ENCODE results near the gene SLC51A.

The SLC51A gene

GRCh38 chr3:196227629-196228493, 11.5 kb downstream of the SLC51A start:
- no peak for TF ChIP-seq CTCF (IDR thresholded peaks at IDR 0.05)
- no peak for TF ChIP-seq ZFX (IDR thresholded peaks at IDR 0.05; ENCODE audit: borderline replicate concordance)
- H3K27ac ChIP-seq, result no peak overlapping the region

- no peak for TF ChIP-seq CTCF (IDR thresholded peaks at IDR 0.05)
- no peak for TF ChIP-seq ZFX (IDR thresholded peaks at IDR 0.05; ENCODE audit: borderline replicate concordance)
- no peak overlapping the region for H3K27ac ChIP-seq
Measured at GRCh38 chr3:196232154-196232881, 16.0 kb downstream of the SLC51A start.

GRCh38 chr3:196232882-196233251, 16.5 kb downstream of the SLC51A start:
- TF ChIP-seq CTCF (IDR thresholded peaks at IDR 0.05) (no peak), ZFX (IDR thresholded peaks at IDR 0.05; ENCODE audit: borderline replicate concordance) (no peak)
- no peak overlapping the region for H3K27ac ChIP-seq

- TF ChIP-seq CTCF (IDR thresholded peaks at IDR 0.05) (no peak), ZFX (IDR thresholded peaks at IDR 0.05; ENCODE audit: borderline replicate concordance) (no peak)
- no peak overlapping the region for H3K27ac ChIP-seq
Measured at GRCh38 chr3:196235452-196236122, 19.3 kb downstream of the SLC51A start.

GRCh38 chr3:196236223-196236622, 19.9 kb downstream of the SLC51A start:
- H3K27ac ChIP-seq, result no peak overlapping the region

GRCh38 chr3:196237203-196237602, 20.9 kb downstream of the SLC51A start:
- TF ChIP-seq CTCF (IDR thresholded peaks at IDR 0.05), result no peak
- no peak for TF ChIP-seq ZFX (IDR thresholded peaks at IDR 0.05; ENCODE audit: borderline replicate concordance)
- no peak overlapping the region for H3K27ac ChIP-seq

More at GRCh38 chr3:196236223-196236622, 19.9 kb downstream of the SLC51A start:
- no peak for TF ChIP-seq CTCF (IDR thresholded peaks at IDR 0.05)
- no peak for TF ChIP-seq ZFX (IDR thresholded peaks at IDR 0.05; ENCODE audit: borderline replicate concordance)
